GM19467 (cell line): ENCODE data around the gene ASTL.

Experiments used
- ATAC-seq: cut with Tn5 transposase; IDR thresholded peaks from one replicate; pipeline ENCODE4 v1.9.1; 2021; ENCODE audit warnings: mild to moderate bottlenecking, moderate library complexity; ENCODE audit not compliant: unreplicated experiment

ASTL gene

DNA sequence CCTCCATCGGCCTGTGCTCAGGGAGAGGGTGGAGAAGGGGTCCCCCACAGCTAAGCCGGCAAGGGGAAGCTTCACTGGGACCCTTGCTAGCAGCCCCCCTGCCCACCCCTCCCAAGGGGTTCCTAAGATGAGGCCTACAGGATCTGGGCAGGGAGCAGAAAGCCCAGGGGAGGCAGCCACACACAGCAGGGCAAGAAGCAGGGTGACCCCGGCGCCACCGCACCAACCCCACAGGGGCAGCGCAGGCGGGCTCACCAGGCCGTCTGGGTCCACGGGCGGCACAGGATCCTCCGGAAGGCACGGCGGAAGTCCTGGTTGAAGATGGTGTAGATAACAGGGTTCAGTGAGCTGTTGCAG is 23.8 kb downstream of the ASTL start:
- ATAC-seq: no peak

DNA sequence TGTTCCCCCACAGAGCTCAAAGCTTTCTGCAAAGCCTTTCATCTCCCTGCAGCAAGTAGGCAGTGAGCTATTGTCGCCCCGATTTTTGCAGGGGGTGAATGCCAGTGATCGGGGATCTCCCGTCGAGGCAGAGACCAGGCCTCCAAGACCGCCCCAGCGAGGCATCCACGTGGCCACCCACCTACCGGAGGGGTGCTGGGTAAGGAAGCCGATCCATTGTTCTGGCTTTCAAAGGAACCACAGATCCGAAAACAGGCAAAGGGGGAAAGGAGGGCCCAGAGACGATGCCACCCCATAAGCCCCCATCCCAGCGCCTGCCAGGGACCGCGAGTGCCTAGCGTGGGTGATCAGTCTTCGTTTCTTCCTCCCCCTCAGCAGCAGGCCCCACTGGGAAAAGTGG is 24.4 kb downstream of the ASTL start:
- ATAC-seq: no peak

DNA sequence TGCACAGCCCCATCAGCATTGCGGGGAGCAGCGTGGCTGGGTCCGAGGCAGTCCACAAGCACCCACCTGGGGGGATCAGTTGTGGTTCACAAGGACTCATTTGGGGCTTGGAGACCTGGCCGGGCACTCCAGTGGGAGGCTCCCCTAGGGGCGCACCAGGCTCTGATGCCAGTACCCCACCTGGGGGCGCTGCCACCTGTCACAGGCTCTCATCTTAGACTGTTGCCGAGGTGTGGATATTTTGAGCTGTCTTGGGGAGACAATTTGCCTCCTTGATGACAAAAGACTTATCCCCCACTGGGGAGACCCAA is 25.0 kb downstream of the ASTL start:
- no peak for ATAC-seq

DNA sequence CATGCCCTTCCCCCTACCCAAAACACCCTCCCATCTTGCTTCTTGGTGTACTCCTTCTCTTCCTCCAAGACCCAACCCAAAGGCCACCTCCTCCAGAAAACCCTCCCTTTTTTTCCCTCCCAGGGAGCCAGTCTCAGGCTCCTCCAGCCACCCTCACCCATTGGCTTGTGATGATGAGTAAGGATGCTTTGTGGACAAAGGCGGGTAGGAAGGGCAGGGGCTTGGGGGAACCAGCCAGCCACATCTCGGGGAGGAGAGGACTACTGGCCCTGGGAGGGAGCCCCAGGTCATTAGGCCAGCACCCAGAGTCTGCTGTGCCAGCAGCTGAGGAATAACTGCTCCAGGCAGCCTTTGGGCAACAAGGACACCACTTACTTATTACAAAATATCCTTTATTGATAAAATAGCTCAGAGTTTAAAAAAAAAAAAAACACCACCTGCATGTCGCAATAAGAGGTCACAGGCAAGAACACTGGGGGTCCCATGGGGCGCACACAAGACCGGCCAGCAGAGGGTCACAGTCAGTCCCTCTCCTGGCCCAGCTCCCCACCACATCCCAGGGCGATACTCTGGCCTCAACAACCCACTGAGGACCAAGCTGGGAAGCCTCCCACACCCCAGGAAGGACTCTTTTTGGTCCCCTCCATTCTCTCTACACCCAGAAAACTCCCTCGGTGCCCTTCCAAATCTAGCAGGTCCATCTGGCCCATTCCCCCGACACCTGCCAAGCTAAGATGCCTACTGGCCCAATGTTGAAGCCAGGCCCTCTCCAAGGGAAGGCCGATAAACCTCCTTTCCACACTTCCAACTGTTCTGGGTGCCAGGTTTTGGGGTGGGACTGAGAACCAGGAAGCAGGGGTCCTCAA is 25.6 kb downstream of the ASTL start:
- ATAC-seq: no peak

DNA sequence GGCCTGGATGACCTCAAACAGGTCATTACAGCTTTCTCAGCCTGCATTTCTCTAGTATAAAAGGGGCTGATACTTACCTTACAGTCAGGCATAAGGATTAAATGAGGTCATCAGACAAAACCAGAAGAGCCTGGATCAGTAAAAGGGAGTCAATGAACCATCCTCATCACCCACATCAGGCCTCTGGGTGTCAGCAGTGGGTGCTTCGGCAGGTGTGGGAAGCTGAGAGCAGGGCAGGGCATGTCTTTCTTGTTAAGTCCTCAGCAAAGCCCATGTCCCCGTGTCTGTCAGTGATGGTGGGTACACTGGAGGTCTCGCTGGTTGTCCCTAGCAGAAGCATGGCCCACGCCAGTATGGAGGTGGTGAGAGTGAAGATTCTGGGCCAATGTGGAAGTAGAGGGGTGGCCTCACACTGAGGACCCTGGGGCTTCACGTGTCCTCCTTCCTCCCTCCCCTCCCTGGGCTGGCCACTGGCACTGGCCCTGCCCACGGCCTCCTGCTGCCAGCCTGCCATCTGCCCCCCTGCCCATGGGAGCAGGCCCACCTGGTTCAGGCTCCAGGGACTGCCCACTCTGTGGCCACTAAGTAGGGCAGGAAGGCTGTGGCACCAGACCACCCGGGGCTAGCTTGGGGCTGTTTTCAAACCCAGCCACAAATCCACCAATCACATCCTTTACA is 26.3 kb downstream of the ASTL start:
- no peak for ATAC-seq

DNA sequence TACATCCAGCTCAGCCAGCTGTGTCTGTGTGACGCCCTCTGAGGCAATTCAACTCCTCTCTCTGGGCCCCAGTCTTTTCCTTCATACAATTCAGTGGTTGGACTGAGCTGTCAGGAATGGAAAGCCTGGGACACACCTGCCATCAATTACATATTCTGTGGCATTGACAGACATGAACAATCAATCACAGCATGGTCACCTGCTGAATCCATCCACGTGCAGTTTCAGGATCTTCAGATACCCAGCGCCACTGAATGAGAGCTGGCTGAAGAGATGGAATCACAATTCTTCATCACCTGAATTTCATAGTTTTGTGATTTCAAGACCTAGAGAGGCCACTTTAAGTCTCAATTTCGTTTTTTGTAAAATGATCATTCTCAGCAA is 27.1 kb downstream of the ASTL start:
- no peak for ATAC-seq

DNA sequence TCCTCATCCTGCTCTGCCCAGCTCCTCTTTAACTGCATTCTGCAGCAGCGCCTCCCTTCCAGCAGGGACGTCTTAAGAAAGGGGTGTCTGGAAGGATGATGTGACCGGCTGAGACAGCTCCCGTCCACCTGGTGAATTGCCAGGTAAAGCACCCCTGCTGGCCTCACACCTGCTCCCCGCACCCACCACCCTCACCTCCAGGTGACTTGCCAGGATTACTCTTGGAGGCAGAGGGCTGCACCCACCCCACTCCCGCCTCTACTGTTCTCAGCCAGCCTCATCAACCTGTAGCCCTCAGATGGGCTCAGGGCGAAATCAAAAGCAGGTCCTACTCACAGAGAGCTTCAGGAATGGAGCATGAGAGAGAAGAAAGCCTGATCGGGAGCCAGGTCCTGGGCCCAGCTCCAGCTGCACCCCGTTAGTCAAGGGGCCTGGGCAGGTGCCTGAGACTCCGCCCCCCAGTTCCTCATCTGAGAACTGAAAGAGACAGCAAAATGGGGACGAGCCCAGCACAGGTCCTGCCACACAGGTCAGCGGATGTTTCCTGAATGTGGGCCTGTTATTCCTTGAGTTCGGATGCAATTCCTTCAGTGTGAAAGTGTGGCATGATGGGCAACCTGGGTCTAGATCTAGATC is 27.6 kb downstream of the ASTL start:
- ATAC-seq: no peak

DNA sequence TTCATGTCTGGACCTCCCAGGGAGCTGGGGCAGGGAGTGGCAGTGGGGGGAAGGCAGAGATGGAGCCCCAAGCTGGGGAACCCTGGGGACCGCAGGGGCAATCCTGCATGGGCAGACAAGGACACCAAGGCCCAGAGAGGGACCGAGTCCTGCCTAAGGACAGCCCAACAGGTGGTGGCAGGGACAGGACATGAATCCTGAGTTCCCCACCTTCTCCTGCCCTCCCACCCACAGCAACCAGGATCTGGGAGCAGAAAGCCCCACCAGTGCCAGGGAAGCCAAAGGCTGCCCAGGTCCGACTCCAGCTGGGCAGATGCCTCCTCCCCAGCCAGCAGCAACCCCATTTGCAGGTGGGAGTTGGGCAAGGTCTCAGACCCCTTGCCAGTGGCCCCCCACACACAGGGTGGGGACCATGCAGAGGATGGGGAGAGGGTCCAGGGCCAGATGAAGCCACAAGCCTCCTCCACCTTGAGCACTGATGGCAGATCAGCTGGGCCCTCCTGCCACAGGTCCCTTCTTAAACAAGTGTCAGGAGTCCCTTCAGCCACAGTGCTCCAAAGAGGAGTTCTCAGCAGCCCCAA is 28.3 kb downstream of the ASTL start:
- no peak for ATAC-seq

DNA sequence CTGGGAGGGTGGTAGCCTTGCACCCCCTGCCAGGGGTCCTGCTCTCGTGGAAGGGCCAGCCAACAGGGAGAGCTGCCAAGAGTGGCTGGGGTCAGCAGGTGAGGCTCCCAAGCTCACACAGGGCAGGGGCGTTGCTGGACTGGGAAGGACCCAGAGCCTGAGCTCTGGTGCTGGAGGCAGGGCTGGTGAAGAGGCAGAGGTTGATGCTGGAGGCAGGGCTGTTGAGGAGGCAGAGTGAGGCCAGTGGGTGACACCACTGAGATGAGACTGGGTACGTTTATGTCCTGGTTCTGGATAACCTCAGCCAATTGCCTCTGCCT is 29.0 kb downstream of the ASTL start:
- ATAC-seq: no peak

DNA sequence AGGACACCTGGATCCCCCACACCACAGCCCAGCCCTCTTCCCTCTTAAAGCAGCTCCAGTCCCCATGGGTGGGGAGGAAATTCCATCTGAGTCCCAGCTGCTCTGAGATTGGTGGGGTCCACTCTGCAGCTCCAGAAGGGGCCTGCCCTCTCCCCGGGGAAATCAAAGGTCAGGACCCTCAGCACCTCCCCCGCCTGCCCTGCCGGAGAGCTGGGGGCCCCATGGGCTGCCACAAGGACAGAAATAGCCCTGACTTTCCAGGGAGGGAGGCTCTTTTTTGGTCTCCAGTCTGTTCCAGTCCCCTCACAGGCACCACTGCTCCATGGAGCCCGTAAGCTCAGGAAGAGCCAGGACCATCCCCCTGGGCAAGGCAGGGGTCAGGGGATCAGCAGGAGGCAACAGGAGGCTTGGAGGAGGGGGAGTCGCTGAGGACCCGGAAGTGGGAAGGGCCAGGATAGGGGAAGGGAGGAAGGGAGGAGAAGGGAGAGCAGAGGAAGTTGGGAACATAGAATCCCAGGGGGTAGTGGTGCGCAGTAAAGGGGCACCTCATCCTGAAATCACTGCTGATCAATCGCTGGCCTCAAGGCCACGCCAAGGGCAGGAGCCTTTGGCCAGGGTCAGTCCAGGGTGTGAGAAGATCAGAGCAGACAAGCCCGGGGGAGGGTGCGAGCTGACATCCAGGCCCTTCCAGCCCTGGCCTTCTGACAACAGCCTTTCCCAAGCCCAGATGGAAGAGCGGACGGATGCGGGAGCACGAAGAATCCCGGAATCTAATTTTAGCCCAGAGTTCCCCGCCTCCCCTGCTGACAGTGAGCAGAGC is 29.6 kb downstream of the ASTL start:
- no peak for ATAC-seq

DNA sequence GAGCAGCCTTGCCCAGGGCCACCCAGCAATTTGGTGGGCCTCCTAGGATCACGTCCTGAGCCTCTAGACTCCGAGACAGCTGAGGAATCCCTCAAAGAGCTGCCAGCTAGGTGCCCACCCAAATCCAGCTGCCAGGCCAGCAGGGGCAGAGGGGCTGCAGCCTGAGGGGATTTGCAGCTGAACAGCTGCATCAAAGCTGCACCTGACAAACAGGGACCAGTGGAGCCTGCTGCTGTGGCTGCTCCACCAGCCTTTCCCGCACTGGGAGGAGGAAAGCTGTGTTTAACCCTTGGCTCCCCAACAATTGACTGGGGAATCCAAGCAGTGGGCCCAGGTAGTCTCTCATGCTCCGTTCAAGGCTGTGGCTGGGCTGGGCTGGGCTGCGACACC is 30.2 kb downstream of the ASTL start:
- no peak for ATAC-seq

DNA sequence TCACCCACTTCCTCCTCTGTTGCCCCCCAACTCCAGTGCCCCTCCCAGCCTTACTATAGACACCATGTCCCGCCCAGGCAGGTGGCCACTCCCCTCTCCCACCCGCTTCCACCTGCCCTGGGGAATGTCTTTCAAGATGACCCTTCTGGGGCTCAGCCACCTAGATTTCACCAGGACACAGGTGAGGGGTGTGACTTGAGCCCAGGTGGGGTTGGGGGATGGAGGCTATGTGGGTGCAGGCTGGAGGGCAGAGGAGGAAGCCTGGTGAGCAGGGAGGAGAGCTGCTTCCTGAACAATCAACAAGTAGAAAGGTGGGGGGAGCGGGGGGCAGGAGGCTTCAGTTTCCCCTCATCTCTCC is 30.6 kb downstream of the ASTL start:
- ATAC-seq: no peak

DNA sequence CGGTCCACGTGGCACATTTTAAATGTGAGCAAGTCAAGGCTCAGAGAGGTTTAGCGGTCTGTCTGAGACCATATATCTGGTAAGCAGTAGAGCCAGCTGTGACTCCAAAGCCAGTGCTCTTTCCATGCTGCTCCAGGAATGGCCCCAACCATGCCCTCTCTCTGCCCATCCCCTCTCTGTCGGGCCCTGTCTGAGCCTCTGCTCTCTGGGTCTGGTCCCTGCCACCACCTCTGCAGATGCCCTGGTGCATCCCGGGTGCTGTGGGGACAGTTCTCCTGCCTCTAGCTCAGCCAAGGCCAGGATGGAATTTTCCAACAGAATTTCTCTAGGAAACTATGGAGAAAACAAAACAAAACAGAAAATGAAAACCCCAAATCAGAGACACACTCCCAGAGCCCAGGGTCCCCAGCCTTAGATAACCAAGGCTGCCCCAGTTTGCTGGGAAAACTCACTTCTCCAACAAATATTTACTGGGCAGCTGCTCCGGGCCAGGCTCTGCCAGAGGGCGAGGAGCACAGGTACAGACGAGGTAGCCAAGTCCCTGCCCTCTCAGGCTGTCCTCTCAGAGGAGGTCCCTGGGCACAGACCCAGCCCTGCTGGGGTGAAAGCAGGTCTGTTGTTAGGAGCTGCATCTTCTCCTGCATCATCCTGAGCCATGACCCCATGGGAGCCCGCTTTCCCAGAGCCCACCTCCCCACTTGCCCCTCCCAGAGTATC is 31.2 kb downstream of the ASTL start:
- no peak for ATAC-seq

DNA sequence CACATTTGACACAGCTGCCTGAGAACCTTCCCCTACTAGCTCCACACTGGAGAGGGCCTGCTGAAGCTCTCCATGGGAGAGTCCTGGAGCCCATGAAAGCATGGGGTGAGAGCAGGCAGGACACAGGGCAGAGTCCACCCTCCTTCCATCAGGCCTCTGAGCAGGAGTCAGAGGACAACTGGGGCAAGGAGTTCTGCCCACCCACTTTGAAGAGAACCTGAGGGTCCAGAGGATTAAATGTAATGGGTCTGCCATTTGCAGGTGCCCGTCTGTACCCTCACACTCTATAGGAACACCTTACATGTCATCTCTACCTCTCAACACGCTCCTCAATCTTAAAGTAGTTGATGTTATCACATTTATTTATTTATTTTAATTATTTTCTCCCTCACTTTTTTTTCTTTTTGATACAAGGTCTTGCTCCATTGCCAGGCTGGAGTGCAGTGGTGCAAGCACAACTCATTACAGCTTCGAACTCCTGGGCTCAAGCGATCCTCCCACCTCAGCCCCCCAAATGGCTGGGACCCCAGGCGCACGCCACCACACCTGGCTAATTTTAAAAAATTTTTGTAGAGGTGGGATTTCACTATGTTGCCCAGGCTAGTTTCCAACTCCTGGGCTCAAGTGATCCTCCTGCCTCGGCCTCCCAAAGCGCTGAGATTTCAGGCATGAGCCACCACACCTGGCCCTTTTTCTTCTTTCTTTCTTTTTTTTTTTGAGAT is 32.1 kb downstream of the ASTL start:
- ATAC-seq: no peak

DNA sequence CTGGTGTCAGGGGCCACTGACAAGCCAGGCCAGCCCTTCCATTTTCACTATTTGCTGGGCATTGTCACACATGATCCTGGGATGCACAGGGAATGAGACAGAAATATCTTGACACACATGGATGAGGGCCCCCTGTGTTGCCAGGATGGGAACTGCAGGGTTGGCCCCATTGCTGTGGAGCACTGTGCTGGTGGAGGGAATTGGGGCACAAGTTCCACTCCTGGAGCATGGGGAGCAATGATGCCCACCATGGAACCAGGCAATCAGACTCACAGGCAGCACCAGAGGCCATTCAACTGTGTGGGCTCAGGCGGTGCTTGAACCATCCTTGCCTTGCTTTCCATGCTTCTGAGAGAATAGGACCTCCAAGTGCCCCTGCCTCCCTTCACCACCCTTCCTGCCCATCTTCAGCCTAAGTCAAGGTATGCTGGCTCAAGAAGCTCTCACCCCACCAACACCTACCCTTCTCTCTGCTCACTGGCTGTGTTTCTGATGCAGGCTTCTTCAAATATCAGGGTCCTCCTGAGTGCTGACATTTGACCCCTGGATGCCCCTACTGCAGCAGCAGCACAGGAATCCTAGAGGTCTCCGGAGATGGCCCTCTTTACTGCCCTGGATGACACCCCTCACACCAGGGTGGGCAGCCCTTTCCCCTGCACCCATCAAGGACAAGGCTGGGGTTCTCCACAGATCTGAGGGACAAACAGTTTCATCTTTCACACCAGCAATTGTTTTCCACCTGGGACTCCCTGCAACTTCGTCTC is 33.0 kb downstream of the ASTL start:
- ATAC-seq: no peak

DNA sequence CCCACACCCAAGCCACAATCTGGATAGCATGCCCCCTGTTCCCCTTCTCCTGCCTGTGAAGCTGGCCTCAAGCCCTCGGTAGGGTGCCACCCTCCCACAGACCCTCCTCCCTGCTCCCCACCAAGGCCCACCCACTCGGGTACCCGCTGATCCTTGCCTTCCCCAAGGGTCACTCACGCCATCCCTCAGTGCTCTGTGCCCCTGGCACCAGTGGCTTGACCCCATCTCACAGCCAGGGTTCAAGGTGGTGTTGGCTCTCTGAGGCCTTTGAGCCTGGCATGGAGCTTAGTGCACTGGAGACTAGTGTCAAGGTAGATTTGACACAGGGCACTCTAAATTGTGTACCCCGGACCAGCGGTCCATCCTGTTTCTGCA is 33.8 kb downstream of the ASTL start:
- ATAC-seq: no peak

DNA sequence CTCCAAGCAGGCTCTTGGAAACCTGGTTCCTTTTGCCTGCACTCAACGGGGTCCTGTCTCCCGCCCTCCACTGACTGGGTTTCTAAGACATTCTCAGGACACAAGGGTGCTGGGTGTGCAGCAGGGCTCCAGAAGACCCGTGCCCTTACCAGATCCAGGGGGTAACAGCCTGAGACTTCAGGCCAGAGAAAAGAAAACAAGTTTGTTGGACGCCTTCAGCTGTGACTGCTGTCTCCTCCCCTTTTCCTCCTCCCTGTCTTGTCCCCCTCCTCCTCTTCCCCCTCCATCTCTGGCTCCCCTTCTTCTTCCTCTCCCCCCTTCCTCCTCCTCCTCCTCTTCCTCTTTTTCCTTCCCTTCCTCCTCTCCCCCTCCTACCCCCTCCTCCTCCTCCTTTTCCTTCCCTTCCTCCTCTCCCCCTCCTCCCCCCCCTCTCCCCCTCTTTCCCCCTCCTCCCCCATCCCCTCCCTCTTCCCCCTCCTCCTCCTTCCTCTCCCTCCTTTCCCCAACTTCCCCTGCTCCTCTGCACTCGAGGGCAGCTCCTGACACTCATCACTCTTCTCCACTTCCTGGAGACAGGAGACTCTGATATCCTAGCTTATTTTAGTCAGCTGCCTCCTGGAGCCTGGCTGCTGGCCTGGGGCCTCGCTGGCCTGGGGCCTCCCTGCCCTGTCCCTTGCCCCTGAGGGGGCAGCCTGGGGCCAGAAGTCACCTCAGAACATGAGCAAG is 34.4 kb downstream of the ASTL start:
- no peak for ATAC-seq

DNA sequence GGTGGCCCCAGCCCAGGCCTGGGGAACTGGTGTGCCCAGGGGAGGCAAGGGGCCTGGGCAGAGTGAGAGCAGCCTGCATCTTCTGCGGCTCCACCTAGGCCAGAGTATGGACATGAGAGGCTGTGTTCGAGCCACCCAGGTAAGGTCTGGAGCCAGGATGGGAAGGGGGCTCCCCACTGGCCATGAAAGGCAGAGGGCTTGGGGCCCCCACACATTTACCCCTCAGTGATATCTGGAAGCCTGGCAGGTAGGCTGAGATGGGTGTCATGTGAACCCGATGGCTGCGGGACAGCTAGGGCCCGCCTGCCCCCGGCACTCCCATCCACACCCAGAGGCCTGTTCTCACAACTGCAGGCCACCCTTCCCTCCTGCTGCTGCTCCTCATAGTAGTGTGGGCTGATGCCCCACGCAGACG is 35.1 kb downstream of the ASTL start:
- ATAC-seq: no peak
